ENCODE data around the gene TTLL12. TPM values are rescaled to one million over a fixed set of nuclear protein-coding genes. Genes with fewer than 3 reads are reported as not detected.

TTLL12 gene
- total and polyA plus RNA-seq, 2 experiments from 2014 or later = 46.7 to 147 TPM

GRCh38 chr22:43211941-43212433, 25.1 kb upstream of the TTLL12 start (continued):
- no peak for TF ChIP-seq CTCF (conservative IDR thresholded peaks at IDR 0.05; ENCODE audit: low read depth in 2 of 2)
- no peak for TF ChIP-seq ZNF462 (CRISPR knock-in tag; IDR thresholded peaks at IDR 0.05)
- no peak for TF ChIP-seq ZNF331 (CRISPR knock-in tag; IDR thresholded peaks at IDR 0.05; ENCODE audit: low read depth)
- no peak for TF ChIP-seq NANOG (IDR thresholded peaks at IDR 0.05; ENCODE audit: borderline replicate concordance)

GRCh38 chr22:43210631-43211515, 23.9 kb upstream of the TTLL12 start:
- no peaks in the 10 kb centered on the region for H3K27me3 ChIP-seq (ENCODE audit: insufficient read depth)
- Mint-ChIP-seq H3K36me3 (ENCODE audit: low read depth) (no peaks in the 10 kb centered on the region), H3K4me1 (peaks cover 9% of the 10 kb centered on the region), H3K27me3 (ENCODE audit: insufficient read depth, low read depth, poor library complexity) (peaks cover 17% of the 10 kb centered on the region), H3K27ac (no peak overlapping the region), H3K4me3 (no peak overlapping the region), H3K9me3 (no peaks in the 10 kb centered on the region)
- H3K9me2 ChIP-seq (ENCODE audit: insufficient read depth) = no peaks in the 10 kb centered on the region
- DNase-seq (ENCODE audit: low spot score) = no peak
- no peaks in the 10 kb centered on the region for H3K79me2 ChIP-seq (replicated peaks; ENCODE audit: insufficient read depth)
- H3K27ac ChIP-seq (ENCODE audit: low read depth) = no peak overlapping the region
- H2AFZ ChIP-seq = no peak overlapping the region
- 0 out of 2 replicates have a peak, but pooled peaks cover 4% of the 10 kb centered on the region for H3F3A ChIP-seq (replicated peaks; ENCODE audit: low read depth)
- no peak overlapping the region for H3K4me2 ChIP-seq
- H3K4me3 ChIP-seq = no peak overlapping the region
- H4K20me1 ChIP-seq (replicated peaks; ENCODE audit: insufficient read depth) = no peaks in the 10 kb centered on the region
- H3K4me1 ChIP-seq (ENCODE audit: insufficient read depth) = peaks cover 4% of the 10 kb centered on the region; the same call in 1 of the 2 replicates
- H3K36me3 ChIP-seq (ENCODE audit: insufficient read depth) = no peaks in the 10 kb centered on the region
- TF ChIP-seq ETS1 (IDR thresholded peaks at IDR 0.05) = no peak
- no peak for TF ChIP-seq EZH2 (IDR thresholded peaks at IDR 0.05; ENCODE audit: low read depth, unreplicated experiment)
- TF ChIP-seq REST (IDR thresholded peaks at IDR 0.05; ENCODE audit: unreplicated experiment) = no peak
- TF ChIP-seq POLR2AphosphoS5 (IDR thresholded peaks at IDR 0.05; ENCODE audit: low read depth) = no peak
- TF ChIP-seq NANOG (IDR thresholded peaks at IDR 0.05; ENCODE audit: borderline replicate concordance) = no peak
- no peak for ATAC-seq

All from GM23338 (cell line).